ENCODE data around the gene ALDH4A1.

- no peak for TF ChIP-seq CTCF (IDR thresholded peaks at IDR 0.05)
- TF ChIP-seq POLR2A (IDR thresholded peaks at IDR 0.05): no peak
These were observed 41.7 kb upstream of the ALDH4A1 start for GRCh38 chr1:18943914-18944572.

Data from lower leg skin (tissue), 3 donors.